CD4-positive, alpha-beta T cell treated with Interleukin-1 beta for 1 hour (primary cell): ENCODE results near the gene UBXN10.

Experiments
- DNase-seq, 2 donors: peaks; one replicate each; pipeline ENCODE4 v3.0.0-alpha.2; 2020 to 2022

The UBXN10 gene

GRCh38 chr1:20152599-20152930, 33.3 kb upstream of the UBXN10 start:
- no peak for DNase-seq

GRCh38 chr1:20153000-20153418, 32.9 kb upstream of the UBXN10 start:
- peak in 1 of 2 donors; percentile 34 for DNase-seq

- no peak for DNase-seq
Measured at GRCh38 chr1:20154301-20154831, 31.5 kb upstream of the UBXN10 start.

- no peak for DNase-seq
Measured at GRCh38 chr1:20158358-20159070, 27.4 kb upstream of the UBXN10 start.

- no peak for DNase-seq
Measured at GRCh38 chr1:20160034-20160433, 25.9 kb upstream of the UBXN10 start.

GRCh38 chr1:20164694-20165202, 21.1 kb upstream of the UBXN10 start:
- no peak for DNase-seq

- DNase-seq, result no peak
Measured at GRCh38 chr1:20165522-20165951, 20.4 kb upstream of the UBXN10 start.

- no peak for DNase-seq
Measured at GRCh38 chr1:20166051-20166450, 19.8 kb upstream of the UBXN10 start.

- DNase-seq, result no peak
Measured at GRCh38 chr1:20167126-20167525, 18.8 kb upstream of the UBXN10 start.

GRCh38 chr1:20168564-20169491, 17.1 kb upstream of the UBXN10 start:
- DNase-seq, result no peak

GRCh38 chr1:20169932-20170331, 16.0 kb upstream of the UBXN10 start:
- no peak for DNase-seq

- DNase-seq, result no peak
Measured at GRCh38 chr1:20172033-20172590, 13.8 kb upstream of the UBXN10 start.

- DNase-seq, result no peak
Measured at GRCh38 chr1:20174937-20175666, 10.8 kb upstream of the UBXN10 start.

- DNase-seq, result peak in 1 of 2 donors; percentile 36
Measured at GRCh38 chr1:20178634-20179370, 7.1 kb upstream of the UBXN10 start.

GRCh38 chr1:20179371-20180128, 6.3 kb upstream of the UBXN10 start:
- no peak for DNase-seq

GRCh38 chr1:20180129-20180843, 5.6 kb upstream of the UBXN10 start:
- DNase-seq, result no peak

- DNase-seq, result no peak
Measured at GRCh38 chr1:20180844-20181207, 5.1 kb upstream of the UBXN10 start.

- no peak for DNase-seq
Measured at GRCh38 chr1:20182415-20182814, 3.5 kb upstream of the UBXN10 start.

GRCh38 chr1:20183035-20183434, 2.9 kb upstream of the UBXN10 start:
- DNase-seq, result no peak

GRCh38 chr1:20183616-20184271, 2.2 kb upstream of the UBXN10 start:
- no peak for DNase-seq
